Large intestine (tissue), 3 donors: Measurements from ENCODE around the gene ZNF385B. TPM values are rescaled to one million over a fixed set of nuclear protein-coding genes. Genes with fewer than 3 reads are reported as not detected.

Source experiments
- DNase-seq, 2 donors: peaks; one replicate each; pipeline versions ENCODE4 v3.0.0 to v3.0.0-alpha.2; 2013
- H3K27ac ChIP-seq: one replicate; pipeline ENCODE4 v1.5.1; 2013; ENCODE audit warnings: low read length
- H3K27me3 ChIP-seq: 2 replicates; pipeline ENCODE4 v1.6.1; 2013; ENCODE audit warnings: low read length; ENCODE audit not compliant: control insufficient read depth, insufficient read depth
- H3K36me3 ChIP-seq: 2 replicates; pipeline ENCODE4 v1.6.1; 2013; ENCODE audit warnings: low read length; ENCODE audit not compliant: control insufficient read depth, insufficient read depth
- H3K4me1 ChIP-seq: one replicate; pipeline ENCODE4 v1.6.1; 2013; ENCODE audit warnings: low read length; ENCODE audit not compliant: control insufficient read depth, insufficient read depth
- H3K4me3 ChIP-seq: one replicate; pipeline ENCODE4 v1.5.1; 2013; ENCODE audit warnings: low read length
- H3K9me3 ChIP-seq: one replicate; pipeline ENCODE4 v1.6.1; 2013; ENCODE audit warnings: mild to moderate bottlenecking, low read depth, low read length, moderate library complexity; ENCODE audit not compliant: control insufficient read depth
- WGBS: methylation state at CpG from one replicate; pipeline ENCODE4 v1.1.5; 2013; ENCODE audit warnings: low lambda C conversion rate; ENCODE audit not compliant: insufficient coverage; 5-methylcytosine and 5-hydroxymethylcytosine counted together
- polyA plus RNA-seq: library from polyadenylated mRNA; unstranded; fragments of 120-200 nt; gene quantifications from one replicate; pipeline ENCODE4 v1.2.1, GENCODE V29; 2013

ZNF385B gene
- polyA plus RNA-seq, 1 donor = 2.0 TPM

- no peaks in the 10 kb centered on the region for H3K9me3 ChIP-seq
- H3K36me3 ChIP-seq = no peaks in the 10 kb centered on the region
- WGBS = no CpG with 5 or more reads among the region's 7 CpGs
- H3K27ac ChIP-seq = no peak overlapping the region
- H3K4me3 ChIP-seq = no peak overlapping the region
- no peak for DNase-seq
- H3K4me1 ChIP-seq = no peaks in the 10 kb centered on the region
- H3K27me3 ChIP-seq = no peaks in the 10 kb centered on the region
These were observed 248.7 kb downstream of the ZNF385B start for GRCh38 chr2:179612591-179613298.

DNA sequence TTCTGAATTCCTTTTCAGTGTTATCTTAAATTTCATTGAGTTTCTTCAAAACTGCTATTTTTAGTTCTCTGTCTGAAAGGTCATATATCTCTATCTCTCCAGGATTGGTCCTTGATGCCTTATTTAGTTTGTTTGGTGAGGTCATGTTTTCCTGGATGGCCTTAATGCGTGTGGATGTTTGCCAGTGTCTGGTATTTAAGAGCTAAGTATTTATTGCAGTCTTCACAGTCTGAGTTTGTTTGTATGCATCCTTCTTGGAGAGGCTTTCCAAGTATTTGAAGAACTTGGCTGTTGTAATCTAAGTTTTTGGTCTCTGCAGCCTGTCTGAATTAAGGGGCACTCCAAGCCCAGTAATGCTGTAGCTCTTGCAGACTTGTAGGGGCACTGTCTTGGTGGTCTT, 249.3 kb downstream of the ZNF385B start:
- Histone ChIP-seq H3K4me3 (no peak overlapping the region), H3K27me3 (no peaks in the 10 kb centered on the region), H3K27ac (no peak overlapping the region), H3K9me3 (no peaks in the 10 kb centered on the region), H3K36me3 (no peaks in the 10 kb centered on the region), H3K4me1 (no peaks in the 10 kb centered on the region)
- DNase-seq = peak; percentile 8 to 39
- no CpG with 5 or more reads among the region's 1 CpG for WGBS

DNA sequence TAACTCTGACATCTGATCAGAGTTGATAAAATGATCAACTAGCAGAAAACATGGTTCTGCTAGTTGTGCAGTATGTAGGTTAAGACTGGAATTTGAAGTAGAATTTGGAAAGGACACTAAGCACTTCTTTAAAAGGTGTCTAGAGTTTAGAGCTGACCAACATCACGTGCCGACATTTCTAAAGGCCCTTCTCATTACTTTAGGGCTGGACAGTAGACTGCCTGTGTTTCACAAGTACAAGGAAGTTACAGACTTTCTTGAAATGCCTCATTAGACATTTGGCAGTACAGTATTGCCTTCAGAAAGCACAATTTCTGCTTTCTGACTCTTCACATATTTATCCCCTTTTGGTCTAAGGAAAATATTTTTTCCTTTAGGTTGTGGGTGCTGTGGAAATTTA, 255.3 kb downstream of the ZNF385B start:
- no CpG with 5 or more reads among the region's 2 CpGs for WGBS
- H3K27ac ChIP-seq = no peak overlapping the region

DNA sequence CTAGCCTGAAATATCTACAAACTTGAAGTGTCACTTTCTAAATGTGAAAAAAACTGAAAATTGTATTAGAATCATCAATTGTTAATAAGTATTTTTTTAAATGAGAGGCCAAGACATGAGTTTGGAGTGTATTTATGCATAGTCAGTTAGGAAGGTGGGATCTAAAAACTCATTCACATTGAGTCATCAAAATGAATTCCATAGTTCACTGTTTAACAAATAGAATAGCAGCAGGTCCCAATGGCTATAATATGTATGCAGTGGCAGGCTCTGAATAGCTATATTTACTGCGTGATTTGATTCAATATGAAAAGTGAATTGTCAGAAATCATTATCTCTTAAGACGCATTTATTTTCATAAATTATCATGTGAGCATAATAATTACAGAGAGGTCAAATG, 256.1 kb downstream of the ZNF385B start:
- WGBS = no CpG with 5 or more reads among the region's 2 CpGs
- H3K27ac ChIP-seq = no peak overlapping the region

More for the DNA sequence above, 255.3 kb downstream of the ZNF385B start:
- Histone ChIP-seq H3K36me3 (no peaks in the 10 kb centered on the region), H3K4me1 (no peaks in the 10 kb centered on the region), H3K4me3 (no peak overlapping the region), H3K27me3 (no peaks in the 10 kb centered on the region), H3K9me3 (no peaks in the 10 kb centered on the region)
- DNase-seq = no peak

GRCh38 chr2:179604598-179604997, 256.8 kb downstream of the ZNF385B start:
- Histone ChIP-seq H3K4me3 (no peak overlapping the region), H3K27me3 (no peaks in the 10 kb centered on the region), H3K9me3 (no peaks in the 10 kb centered on the region), H3K4me1 (no peaks in the 10 kb centered on the region), H3K36me3 (no peaks in the 10 kb centered on the region), H3K27ac (no peak overlapping the region)
- no peak for DNase-seq

More for the DNA sequence above, 256.1 kb downstream of the ZNF385B start:
- H3K4me1 ChIP-seq = no peaks in the 10 kb centered on the region
- DNase-seq = no peak
- no peaks in the 10 kb centered on the region for H3K9me3 ChIP-seq
- no peak overlapping the region for H3K4me3 ChIP-seq
- H3K27me3 ChIP-seq = no peaks in the 10 kb centered on the region
- no peaks in the 10 kb centered on the region for H3K36me3 ChIP-seq

GRCh38 chr2:179602452-179602851, 259.0 kb downstream of the ZNF385B start:
- Histone ChIP-seq H3K9me3 (no peaks in the 10 kb centered on the region), H3K36me3 (no peaks in the 10 kb centered on the region), H3K4me3 (no peak overlapping the region), H3K27me3 (no peaks in the 10 kb centered on the region), H3K27ac (no peak overlapping the region), H3K4me1 (no peaks in the 10 kb centered on the region)
- DNase-seq = no peak
- 100% methylated on average over 1 of the region's 4 CpGs for WGBS

- no peak for DNase-seq
- Histone ChIP-seq H3K27ac (no peak overlapping the region), H3K27me3 (no peaks in the 10 kb centered on the region), H3K36me3 (no peaks in the 10 kb centered on the region), H3K4me3 (no peak overlapping the region), H3K4me1 (no peaks in the 10 kb centered on the region), H3K9me3 (no peaks in the 10 kb centered on the region)
- WGBS = no CpG with 5 or more reads among the region's 1 CpG
These were observed 265.4 kb downstream of the ZNF385B start for GRCh38 chr2:179596018-179596417.

GRCh38 chr2:179595284-179595683, 266.1 kb downstream of the ZNF385B start:
- Histone ChIP-seq H3K4me1 (no peaks in the 10 kb centered on the region), H3K9me3 (no peaks in the 10 kb centered on the region), H3K27ac (no peak overlapping the region), H3K36me3 (no peaks in the 10 kb centered on the region), H3K4me3 (no peak overlapping the region), H3K27me3 (no peaks in the 10 kb centered on the region)
- no peak for DNase-seq

DNA sequence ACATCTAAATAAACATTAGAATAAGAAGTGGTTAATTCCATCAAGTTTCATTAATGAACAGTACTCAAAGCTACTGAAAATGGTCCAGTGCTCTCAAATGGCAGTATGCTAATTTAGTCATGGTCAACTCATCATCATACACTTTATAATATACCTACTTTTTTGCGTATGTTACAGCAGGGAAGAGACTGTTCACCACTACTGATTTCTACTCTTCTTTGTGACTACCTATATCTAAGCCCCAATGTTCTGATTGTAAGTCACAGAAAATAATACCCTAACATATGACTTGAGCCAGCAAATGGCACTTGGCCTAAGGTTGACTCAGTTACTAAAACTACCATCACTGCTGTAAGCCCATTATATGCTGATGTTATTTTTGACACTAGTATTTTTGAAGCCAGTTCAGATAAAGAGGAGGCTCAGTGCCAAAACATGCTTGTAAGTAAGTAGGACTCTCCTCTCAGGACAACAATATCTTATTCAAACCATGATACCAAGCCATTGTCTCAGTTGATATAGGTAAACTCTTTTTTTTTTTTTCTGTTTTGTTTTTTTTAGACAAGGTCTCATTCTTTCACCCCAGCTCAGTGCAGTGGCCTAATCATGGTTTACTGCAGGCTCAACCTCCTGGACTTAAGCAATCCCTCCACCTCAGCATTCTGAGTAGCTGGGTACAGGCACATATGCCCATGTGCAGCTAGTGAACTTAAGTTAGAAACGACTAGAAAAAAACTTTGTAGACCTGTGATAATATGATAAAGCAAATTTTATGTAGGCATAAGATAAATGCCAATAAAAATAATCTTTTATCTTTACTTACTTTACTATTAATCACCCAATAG, 266.9 kb downstream of the ZNF385B start:
- DNase-seq = no peak
- 100% methylated on average over 1 of the region's 2 CpGs for WGBS

DNA sequence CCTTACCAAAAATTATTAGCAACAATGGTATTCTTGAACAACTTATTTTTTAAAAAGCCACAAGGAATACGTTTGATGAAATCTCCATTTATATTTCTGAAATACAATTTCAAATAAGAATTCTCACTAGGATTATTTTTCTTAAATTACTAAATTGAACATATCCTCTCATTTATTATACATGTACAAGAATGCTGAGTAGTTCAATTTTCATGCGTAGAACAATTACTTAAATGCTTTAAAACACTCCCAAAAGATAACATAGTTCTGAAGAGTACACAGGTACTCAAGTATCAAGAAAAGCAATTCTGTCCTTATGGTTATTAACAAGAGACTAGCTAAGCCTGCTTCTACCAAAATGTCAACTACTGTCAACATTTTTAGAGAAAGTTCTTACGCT, 268.1 kb downstream of the ZNF385B start:
- no peaks in the 10 kb centered on the region for H3K4me1 ChIP-seq
- 100% methylated on average over 1 of the region's 3 CpGs for WGBS
- no peak overlapping the region for H3K27ac ChIP-seq
- no peaks in the 10 kb centered on the region for H3K36me3 ChIP-seq
- no peaks in the 10 kb centered on the region for H3K27me3 ChIP-seq
- no peak for DNase-seq
- no peak overlapping the region for H3K4me3 ChIP-seq
- H3K9me3 ChIP-seq = no peaks in the 10 kb centered on the region

More for the DNA sequence above, 266.9 kb downstream of the ZNF385B start:
- Histone ChIP-seq H3K27ac (no peak overlapping the region), H3K27me3 (no peaks in the 10 kb centered on the region), H3K9me3 (no peaks in the 10 kb centered on the region), H3K4me1 (no peaks in the 10 kb centered on the region), H3K36me3 (no peaks in the 10 kb centered on the region), H3K4me3 (no peak overlapping the region)
